ENCODE data around the gene KCTD10. TPM values are rescaled to one million over a fixed set of nuclear protein-coding genes. Genes with fewer than 3 reads are reported as not detected.

Gene KCTD10
- total RNA-seq, 4 donors from 2014 or later = 38.2 to 88.4 (median 63.6) TPM

- no peaks in the 10 kb centered on the region for H3K36me3 ChIP-seq
- no peaks in the 10 kb centered on the region for H3K9me3 ChIP-seq
- no peaks in the 10 kb centered on the region for H3K27me3 ChIP-seq
- TF ChIP-seq POLR2A (IDR thresholded peaks at IDR 0.05) (no peak), CTCF (IDR thresholded peaks at IDR 0.05) (no peak)
- DNase-seq = no peak
- H3K27ac ChIP-seq = no peak overlapping the region
- intact Hi-C loops (cut with DNase I; ENCODE audit: low total_unique reads) = no loop called here
- H3K4me3 ChIP-seq = no peak overlapping the region
- no peaks in the 10 kb centered on the region for H3K4me1 ChIP-seq
These were observed 46.0 kb upstream of the KCTD10 start for GRCh38 chr12:109523071-109523470.

GRCh38 chr12:109521831-109522230, 44.7 kb upstream of the KCTD10 start:
- Histone ChIP-seq H3K36me3 (no peaks in the 10 kb centered on the region), H3K4me3 (no peak overlapping the region), H3K9me3 (no peaks in the 10 kb centered on the region), H3K27ac (no peak overlapping the region), H3K4me1 (no peaks in the 10 kb centered on the region), H3K27me3 (no peaks in the 10 kb centered on the region)
- intact Hi-C loops (cut with DNase I; ENCODE audit: low total_unique reads) = no loop called here
- TF ChIP-seq POLR2A (IDR thresholded peaks at IDR 0.05) = no peak
- TF ChIP-seq CTCF (IDR thresholded peaks at IDR 0.05) = no peak
- DNase-seq = no peak

- no peaks in the 10 kb centered on the region for H3K27me3 ChIP-seq
- peak overlapping the region in 1 of 2 donors; percentile 38 for H3K27ac ChIP-seq
- intact Hi-C loops (cut with DNase I; ENCODE audit: low total_unique reads) = no loop called here
- no peaks in the 10 kb centered on the region for H3K4me1 ChIP-seq
- H3K9me3 ChIP-seq = no peaks in the 10 kb centered on the region
- TF ChIP-seq POLR2A (IDR thresholded peaks at IDR 0.05) = no peak
- TF ChIP-seq CTCF (IDR thresholded peaks at IDR 0.05) = no peak
- no peak for DNase-seq
- no peaks in the 10 kb centered on the region for H3K36me3 ChIP-seq
- no peak overlapping the region for H3K4me3 ChIP-seq
These were observed 42.7 kb upstream of the KCTD10 start for GRCh38 chr12:109519787-109520186.

GRCh38 chr12:109518820-109519665, 41.9 kb upstream of the KCTD10 start:
- Histone ChIP-seq H3K4me1 (no peaks in the 10 kb centered on the region), H3K27me3 (no peaks in the 10 kb centered on the region), H3K36me3 (no peaks in the 10 kb centered on the region), H3K4me3 (no peak overlapping the region), H3K27ac (peak overlapping the region; percentile 10 to 38), H3K9me3 (no peaks in the 10 kb centered on the region)
- TF ChIP-seq POLR2A (IDR thresholded peaks at IDR 0.05) (no peak), CTCF (IDR thresholded peaks at IDR 0.05) (peak; percentile 49 to 69 (median 52))
- DNase-seq = peak; percentile 28 to 40
- intact Hi-C loops (cut with DNase I; ENCODE audit: low total_unique reads) = no loop called here

GRCh38 chr12:109517619-109518018, 40.5 kb upstream of the KCTD10 start:
- intact Hi-C loops (cut with DNase I; ENCODE audit: low total_unique reads) = no loop called here
- H3K9me3 ChIP-seq = no peaks in the 10 kb centered on the region
- no peaks in the 10 kb centered on the region for H3K36me3 ChIP-seq
- no peaks in the 10 kb centered on the region for H3K4me1 ChIP-seq
- no peaks in the 10 kb centered on the region for H3K27me3 ChIP-seq
- no peak overlapping the region for H3K4me3 ChIP-seq
- no peak for TF ChIP-seq CTCF (IDR thresholded peaks at IDR 0.05)
- TF ChIP-seq POLR2A (IDR thresholded peaks at IDR 0.05) = no peak
- no peak for DNase-seq
- H3K27ac ChIP-seq = no peak overlapping the region

All from uterus (tissue), 4 donors.